ENCODE results near the gene CALR3.

DNA sequence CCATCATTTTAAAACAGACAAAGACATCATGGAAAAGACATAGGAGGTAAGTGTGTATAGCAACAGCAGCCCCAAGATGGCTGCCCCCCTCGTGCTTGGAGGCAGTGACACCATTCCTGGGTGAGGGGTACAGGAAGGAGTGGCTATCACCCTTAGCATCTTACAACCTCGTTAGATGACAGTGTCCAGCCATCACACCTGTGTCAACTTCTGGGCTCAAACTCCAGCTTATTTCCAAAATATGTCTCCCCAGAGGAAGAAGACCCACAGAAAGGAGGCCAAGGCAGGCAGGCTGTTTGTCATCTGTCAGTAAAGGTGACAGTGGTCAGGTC, 51.7 kb downstream of the CALR3 start:
- TF ChIP-seq SP1 (IDR thresholded peaks at IDR 0.05) (no peak), CTCF (IDR thresholded peaks at IDR 0.05; ENCODE audit: low read depth, low read length, missing input control) (no peak), JUND (IDR thresholded peaks at IDR 0.05) (no peak), EGR1 (IDR thresholded peaks at IDR 0.05; ENCODE audit: low read depth in 2 of 2) (no peak)
- TF ChIP-seq, protein P1, sequence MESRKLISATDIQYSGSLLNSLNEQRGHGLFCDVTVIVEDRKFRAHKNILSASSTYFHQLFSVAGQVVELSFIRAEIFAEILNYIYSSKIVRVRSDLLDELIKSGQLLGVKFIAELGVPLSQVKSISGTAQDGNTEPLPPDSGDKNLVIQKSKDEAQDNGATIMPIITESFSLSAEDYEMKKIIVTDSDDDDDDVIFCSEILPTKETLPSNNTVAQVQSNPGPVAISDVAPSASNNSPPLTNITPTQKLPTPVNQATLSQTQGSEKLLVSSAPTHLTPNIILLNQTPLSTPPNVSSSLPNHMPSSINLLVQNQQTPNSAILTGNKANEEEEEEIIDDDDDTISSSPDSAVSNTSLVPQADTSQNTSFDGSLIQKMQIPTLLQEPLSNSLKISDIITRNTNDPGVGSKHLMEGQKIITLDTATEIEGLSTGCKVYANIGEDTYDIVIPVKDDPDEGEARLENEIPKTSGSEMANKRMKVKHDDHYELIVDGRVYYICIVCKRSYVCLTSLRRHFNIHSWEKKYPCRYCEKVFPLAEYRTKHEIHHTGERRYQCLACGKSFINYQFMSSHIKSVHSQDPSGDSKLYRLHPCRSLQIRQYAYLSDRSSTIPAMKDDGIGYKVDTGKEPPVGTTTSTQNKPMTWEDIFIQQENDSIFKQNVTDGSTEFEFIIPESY (IDR thresholded peaks at IDR 0.05): no peak
- TF ChIP-seq, protein P2, sequence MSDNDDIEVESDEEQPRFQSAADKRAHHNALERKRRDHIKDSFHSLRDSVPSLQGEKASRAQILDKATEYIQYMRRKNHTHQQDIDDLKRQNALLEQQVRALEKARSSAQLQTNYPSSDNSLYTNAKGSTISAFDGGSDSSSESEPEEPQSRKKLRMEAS (IDR thresholded peaks at IDR 0.05): no peak
